ENCODE results near the gene ARHGAP8. TPM values are rescaled to one million over a fixed set of nuclear protein-coding genes. Genes with fewer than 3 reads are reported as not detected.
A peak's percentile ranks its signal among the peaks of the same experiment; 100 is the strongest.
"Not testable (repeated sequence)": the region's sequence is repeated elsewhere in the genome, so short reads cannot be mapped to it uniquely, and the experiment has no call there.

ARHGAP8 gene
- total RNA-seq, 2 donors from 2014 or later: 35.3 to 57.3 TPM

DNA sequence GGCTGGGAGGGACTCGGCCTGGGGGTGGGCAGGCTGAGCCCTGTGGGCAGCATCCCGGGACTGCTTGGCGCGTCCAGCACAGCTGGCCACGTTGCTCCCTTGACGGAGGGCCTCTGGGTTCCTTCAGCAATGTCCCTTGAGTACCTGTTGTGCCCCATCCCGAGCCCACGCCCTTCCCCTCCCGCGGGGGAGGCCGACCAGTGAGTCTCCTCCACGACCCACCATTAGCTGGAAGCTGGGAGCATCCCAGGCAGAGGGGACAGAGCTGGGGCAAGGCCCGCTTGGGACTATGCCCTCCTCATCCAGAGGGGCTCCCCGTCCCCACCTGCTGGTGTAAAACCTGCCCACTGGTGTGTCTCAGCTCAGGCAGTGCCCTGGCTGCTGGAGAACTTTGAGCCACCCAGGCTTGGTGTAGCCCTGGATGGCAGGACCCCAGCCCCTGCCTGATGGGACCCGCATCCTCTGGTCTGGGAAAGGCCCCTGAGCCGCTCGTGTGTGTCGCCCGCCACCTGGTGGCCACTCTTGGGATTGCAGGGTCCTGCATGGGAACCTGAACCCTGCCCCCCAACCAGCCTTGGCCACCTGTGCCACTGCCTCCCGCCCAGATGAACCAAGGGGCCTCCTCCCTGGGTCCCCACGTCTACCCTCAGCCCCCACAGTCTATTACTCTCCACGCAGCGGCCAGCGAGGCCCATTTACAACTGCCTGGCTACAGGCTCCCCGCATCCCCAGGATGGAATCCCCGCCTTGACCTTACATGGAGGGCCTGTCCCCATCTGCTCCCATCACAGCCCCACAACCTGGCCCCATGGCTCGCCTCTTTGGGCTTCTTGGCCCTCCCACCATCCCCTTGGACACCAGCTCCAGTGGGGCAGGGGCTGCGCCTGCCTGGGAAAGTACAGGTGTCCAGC, 16.6 kb upstream of the ARHGAP8 start:
- DNase-seq (peak in 1 of 2 donors; percentile 90), ATAC-seq (peak; percentile 49)
- intact Hi-C loops (cut with DNase I, micrococcal nuclease): loop anchor here (5.0 kb wide), 1 partner anchor 38 kb away; no protein-coding TSS in a partner anchor

DNA sequence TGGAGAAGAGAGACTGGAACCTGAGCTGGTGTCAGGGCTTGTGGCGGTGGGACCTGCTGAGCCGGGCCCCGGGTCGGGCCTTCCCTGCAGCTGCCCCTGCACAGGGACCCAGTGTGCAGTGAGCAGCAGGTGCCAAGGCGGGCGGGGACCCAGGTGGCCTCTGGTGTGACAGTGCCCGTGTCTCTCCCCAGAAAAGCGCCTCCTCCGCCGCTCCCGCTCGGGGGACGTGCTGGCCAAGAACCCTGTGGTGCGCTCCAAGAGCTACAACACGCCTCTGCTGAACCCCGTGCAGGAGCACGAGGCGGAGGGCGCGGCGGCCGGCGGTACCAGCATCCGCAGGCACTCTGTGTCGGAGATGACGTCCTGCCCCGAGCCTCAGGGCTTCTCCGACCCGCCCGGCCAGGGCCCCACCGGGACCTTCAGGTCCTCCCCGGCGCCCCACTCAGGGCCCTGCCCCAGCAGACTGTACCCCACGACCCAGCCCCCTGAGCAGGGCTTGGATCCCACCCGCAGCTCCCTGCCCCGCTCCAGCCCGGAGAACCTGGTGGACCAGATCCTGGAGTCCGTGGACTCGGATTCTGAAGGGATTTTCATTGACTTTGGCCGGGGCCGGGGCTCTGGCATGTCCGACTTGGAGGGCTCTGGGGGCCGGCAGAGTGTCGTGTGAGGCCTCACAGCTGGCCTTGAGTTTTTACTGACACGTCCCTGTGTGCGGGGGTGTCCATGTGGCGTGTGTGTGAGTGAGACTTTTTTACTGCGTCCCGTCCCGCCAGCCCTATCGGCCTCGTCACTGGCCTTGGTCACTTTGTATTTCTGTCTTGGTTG, 15.6 kb upstream of the ARHGAP8 start:
- DNase-seq (peak in 1 of 2 donors; percentile 34), ATAC-seq (peak; percentile 16)
- intact Hi-C loops (cut with DNase I, micrococcal nuclease): loop anchor here (5.0 kb wide), 1 partner anchor 39 kb away; no protein-coding TSS in a partner anchor

DNA sequence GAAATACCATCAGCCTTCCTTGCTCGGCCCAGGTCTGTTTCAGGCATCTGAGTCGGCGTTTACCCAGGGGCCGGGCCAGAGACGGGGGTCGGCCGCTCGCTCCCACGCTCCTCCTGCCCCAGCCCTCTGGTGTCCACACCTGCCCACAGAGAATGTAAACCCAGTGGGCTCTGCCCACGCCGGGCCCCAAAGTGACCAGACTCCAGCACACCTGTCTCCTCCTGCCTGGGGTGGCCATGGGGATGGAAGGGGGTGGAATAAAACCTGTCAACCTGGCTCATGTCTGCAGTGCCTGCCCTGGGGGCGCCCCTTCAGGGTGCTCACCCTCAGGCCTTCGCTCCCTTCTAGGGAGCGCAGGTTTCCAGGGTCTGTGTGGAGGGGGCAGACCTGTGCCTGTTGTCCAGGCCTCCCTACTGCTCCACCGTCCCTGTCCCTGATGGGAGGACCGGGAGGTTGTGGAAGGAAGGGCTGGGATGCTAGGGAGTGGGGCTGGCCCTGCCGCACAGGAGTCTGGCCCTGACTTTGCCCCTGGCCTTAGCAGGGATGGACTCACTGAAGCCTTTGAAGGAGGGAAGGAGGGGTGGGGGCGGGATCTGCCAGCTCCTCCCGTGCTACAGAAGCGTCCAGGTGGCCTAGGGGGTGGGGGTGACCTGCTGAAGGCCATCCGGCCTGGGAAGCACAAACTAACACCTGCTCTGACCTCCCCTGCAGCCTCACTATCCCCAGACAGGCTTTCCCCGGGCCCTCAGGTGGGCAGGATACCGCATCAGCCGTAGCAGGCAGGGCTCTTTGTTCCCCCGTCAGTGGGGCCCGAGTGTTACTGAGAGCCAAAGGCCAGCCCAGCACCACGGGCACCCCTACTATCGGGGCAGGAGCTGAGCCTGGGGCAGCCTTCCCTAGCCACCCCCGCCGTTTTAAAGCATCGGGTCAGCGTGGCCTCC, 14.7 kb upstream of the ARHGAP8 start:
- ATAC-seq: peak; percentile 3
- intact Hi-C loops (cut with DNase I, micrococcal nuclease): loop anchor here (5.0 kb wide), 1 partner anchor 40 kb away; no protein-coding TSS in a partner anchor
- peak in 1 of 2 donors; percentile 16 for DNase-seq

DNA sequence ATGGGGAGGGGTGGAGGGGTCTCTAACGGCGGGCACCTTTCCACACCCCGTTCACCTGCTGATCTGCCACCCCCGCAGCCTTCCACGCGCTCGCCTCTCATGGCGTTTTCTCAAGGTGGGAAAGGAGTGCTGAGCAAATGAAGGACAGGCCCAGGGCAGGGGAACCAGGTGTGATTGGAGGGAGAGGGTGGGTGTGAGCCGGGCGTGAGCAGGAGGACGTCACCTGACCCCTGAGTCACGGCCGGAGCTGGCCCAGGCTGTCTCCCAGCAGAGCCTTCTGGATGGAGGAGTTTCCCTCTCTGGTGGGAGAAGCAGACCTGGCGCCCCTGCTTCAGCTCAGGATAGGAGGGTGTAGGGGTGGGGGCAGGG, 14.0 kb upstream of the ARHGAP8 start:
- intact Hi-C loops (cut with DNase I, micrococcal nuclease): loop anchor here (5.0 kb wide), 1 partner anchor 41 kb away; no protein-coding TSS in a partner anchor
- ATAC-seq: peak; percentile 58
- DNase-seq: peak; percentile 58 to 76

DNA sequence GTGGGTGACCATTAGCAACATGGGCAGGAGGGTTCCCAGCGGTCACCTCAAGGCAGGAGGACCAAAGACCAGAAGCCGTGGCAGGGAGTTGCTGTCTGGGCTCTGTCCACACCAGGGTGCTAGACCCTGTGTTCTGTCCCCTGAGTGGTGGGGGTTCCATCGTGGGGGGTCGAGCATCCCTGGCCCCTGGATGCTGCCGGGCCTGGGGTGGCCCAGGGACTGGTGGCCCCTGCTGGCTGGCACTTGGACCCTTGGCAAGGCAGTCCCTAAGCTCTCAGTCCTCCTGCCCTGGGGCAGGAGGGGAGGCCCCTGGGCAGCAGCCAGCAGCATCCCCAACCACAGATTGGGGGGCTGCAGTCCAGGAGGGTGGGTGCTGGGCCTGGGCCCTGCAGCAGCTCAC, 13.4 kb upstream of the ARHGAP8 start:
- DNase-seq: no peak
- intact Hi-C loops (cut with DNase I, micrococcal nuclease): loop anchor here (5.0 kb wide), 1 partner anchor 42 kb away; no protein-coding TSS in a partner anchor
- ATAC-seq: no peak

DNA sequence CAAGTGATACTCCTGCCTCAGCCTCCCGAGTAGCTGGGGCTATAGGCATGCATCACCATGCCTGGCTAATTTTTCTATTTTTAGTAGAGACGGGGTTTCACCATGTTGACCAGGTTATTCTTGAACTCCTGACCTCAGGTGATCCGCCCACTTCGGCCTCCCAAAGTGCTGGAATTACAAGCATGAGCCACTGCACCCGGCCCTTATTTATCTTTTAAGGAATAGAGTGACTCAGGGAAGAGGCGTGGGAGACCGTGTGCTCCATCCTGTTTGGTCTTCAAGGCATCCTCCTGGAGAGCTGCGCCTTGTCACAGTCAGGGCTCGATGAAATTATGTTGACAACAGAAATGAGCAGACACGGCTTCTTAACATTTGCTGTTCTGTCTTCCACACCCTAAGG, 12.7 kb upstream of the ARHGAP8 start:
- intact Hi-C loops (cut with DNase I, micrococcal nuclease): loop anchor here (5.0 kb wide), 1 partner anchor 42 kb away; no protein-coding TSS in a partner anchor
- ATAC-seq: not testable (repeated sequence)
- DNase-seq: peak in 1 of 2 donors; percentile 13

DNA sequence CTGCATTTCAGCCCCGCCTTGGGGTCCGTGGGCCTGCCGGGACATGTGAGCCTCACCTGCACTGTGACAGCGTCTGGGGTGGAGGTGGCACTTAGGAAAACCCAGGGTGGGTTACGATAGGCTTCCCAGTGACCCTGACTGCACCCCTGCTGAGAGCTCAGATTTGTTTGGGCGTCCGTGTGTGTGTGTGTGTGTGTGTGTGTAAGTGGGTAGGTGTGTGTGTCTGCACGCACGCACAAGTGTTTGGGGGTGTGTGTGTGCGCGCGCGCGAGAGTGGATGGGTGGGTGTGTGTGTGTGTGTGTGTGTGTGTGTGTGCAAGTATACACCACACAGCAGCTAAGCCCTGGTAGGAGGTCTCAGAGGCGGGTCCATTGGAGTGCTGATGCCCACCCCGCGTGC, 12.1 kb upstream of the ARHGAP8 start:
- ATAC-seq (no peak), DNase-seq (no peak)
- intact Hi-C loops (cut with DNase I, micrococcal nuclease): no loop called here

DNA sequence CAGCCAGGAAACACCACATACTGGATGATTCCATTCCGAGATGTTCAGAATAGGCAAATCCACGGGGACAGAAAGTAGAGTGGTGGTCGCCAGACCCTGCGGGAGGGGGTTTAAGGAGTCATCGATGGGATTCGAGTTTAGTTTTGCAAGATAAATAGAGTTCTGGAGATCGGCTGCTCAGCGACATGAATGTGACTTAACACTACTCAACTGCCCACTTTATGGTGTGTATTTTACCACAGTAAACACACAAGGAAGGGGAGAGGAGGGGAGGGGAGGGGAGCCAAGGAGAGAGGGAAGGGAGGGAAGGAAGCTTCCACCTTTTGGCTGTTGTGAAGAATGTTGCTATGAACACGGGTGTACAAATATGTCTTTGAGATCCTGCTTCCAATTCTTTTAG, 10.4 kb upstream of the ARHGAP8 start:
- peak in 1 of 2 donors; percentile 44 for DNase-seq
- peak; percentile 56 for ATAC-seq
- intact Hi-C loops (cut with DNase I, micrococcal nuclease): no loop called here

DNA sequence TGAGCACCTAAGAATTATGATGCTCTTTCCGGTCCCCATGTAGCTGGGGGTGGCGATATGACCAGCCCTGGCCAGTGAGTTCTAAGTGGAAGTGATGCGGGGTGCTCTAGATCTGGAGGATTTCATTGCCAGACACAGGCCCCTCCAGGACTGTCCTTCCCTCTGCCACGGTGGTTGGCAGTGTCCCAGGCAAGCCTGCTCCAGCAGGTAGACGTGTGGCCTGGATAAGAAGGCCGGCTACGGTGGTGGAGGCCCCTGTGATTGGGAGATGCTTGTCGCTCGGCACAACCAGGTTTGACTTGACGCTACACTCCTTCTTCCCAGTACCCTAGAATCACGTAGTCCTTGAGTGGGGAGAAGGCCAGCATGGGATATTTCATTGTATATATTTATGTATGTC, 9.1 kb upstream of the ARHGAP8 start:
- intact Hi-C loops (cut with DNase I, micrococcal nuclease): no loop called here
- no peak for ATAC-seq
- DNase-seq: peak in 1 of 2 donors; percentile 34

DNA sequence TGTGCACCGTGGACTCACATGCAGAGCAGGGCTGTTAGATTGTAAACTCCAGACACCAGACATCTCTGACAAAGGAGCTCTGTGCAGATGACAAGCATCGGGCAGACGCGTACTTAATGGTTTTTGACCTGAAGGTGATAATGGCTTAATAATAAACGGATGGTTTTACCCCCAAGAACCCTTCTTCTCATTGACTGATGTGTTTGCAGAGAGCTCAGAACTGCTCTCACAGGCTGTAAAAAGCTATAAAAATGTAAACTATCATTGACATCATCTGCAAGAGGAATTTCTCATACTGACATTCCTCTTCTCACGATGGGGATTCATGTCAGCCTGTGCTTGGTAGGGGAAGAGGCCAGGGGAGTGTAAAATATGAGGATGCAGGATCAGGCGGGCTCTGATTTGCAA, 8.6 kb upstream of the ARHGAP8 start:
- intact Hi-C loops (cut with DNase I, micrococcal nuclease): no loop called here

DNA sequence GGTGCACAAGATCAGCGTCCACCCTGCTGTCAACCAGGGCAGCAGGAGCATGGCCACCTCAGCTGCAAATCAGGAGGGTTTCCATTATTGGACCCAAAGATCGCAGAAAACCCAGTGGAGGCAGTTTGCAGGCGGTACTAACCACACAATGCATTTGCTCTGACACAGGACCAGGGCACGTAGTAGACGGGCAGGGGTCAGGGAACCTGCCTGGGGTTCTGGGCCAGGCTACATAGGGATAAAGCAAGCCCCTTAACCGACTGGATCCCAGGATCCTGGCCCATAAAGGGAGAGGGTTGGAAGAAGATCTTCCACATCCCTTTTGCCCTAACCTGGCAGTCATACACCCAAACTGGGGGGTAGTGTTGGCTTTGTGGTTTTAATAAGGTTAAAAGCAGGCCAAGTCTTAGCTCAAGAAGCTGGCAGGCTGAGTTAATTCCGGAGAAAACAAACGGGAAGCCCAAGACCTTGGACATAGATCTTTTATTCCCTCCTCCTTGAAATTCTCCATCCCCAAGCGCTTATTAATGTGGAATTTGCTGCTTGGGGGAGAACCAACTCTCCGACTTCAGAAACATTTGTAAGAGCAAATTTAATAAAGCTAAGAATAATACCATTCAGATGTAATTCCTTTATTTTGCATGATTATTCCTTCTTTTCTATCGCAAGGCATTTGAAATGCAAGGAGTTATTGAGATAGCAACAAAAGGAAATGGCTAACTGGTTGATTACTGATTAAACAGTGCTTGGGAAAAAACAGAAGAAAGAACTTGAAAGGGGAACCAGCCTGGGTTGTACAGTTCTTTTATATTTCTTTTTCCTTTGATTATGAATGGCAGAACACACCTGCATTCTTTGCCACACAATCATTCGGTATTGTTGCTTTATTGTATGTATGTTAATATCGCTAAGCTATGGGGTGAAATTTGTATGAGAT, 6.3 kb upstream of the ARHGAP8 start:
- intact Hi-C loops (cut with DNase I, micrococcal nuclease): no loop called here
- DNase-seq (no peak), ATAC-seq (peak; percentile 23)

More for the DNA sequence above, 8.6 kb upstream of the ARHGAP8 start:
- ATAC-seq: no peak
- no peak for DNase-seq

DNA sequence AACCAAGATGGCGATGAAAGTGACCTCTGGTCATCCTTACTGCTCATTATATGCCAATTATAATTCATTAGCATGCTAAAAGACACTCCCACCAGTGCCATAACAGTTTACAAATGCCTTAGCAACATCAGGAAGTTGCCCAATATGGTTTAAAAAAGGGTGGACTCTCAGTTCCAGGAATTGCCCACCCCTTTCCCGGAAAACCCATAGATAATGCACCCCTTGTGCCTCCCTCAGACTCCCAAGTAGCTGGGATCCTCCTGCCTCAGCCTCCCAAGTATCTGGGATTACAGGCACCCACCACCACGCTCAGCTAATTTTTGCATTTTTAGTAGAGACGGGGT, 4.6 kb upstream of the ARHGAP8 start:
- ATAC-seq; DNase-seq; intact Hi-C loops (cut with DNase I, micrococcal nuclease): not testable (repeated sequence)

DNA sequence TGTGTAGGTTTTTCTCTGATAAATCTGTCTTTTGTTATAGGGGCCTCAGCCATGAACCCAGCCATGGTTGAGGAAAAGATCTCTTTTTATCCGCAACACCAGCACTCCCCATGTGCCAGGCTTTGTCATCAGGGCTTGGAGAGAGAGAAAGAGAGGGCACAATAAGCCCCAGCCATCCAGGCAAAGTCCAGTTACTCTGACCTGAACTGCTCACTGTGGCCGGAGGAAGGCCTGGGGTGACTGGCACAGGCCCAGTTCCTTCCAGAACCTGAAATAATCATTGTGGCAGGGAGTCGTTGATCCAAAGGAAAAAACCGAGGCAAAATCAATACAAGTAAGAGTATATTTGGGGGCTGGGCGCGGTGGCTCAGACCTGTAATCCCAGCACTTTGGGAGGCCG, 3.9 kb upstream of the ARHGAP8 start:
- DNase-seq: no peak
- no peak for ATAC-seq

DNA sequence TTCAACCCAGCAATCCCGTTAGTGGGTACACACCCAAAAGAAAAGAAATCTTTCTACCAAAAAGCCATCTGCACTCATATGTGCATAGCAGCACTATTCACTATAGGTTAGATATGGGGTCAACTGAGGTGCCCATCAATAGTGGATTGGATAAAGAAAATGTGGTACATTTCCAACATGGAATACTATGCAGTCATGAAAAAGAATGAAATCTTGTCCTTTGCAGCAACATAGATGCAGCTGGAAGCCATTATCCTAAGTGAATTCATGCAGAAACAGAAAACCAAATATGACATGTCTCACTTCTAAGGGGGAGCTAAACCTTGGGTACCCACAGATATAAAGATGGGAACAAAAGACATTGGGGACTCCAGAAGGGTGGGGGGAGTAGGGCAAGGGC, 1.9 kb upstream of the ARHGAP8 start:
- DNase-seq (no peak), ATAC-seq (no peak)
- intact Hi-C loops (cut with DNase I, micrococcal nuclease): no loop called here

More for the DNA sequence above, 3.9 kb upstream of the ARHGAP8 start:
- intact Hi-C loops (cut with DNase I, micrococcal nuclease): no loop called here

DNA sequence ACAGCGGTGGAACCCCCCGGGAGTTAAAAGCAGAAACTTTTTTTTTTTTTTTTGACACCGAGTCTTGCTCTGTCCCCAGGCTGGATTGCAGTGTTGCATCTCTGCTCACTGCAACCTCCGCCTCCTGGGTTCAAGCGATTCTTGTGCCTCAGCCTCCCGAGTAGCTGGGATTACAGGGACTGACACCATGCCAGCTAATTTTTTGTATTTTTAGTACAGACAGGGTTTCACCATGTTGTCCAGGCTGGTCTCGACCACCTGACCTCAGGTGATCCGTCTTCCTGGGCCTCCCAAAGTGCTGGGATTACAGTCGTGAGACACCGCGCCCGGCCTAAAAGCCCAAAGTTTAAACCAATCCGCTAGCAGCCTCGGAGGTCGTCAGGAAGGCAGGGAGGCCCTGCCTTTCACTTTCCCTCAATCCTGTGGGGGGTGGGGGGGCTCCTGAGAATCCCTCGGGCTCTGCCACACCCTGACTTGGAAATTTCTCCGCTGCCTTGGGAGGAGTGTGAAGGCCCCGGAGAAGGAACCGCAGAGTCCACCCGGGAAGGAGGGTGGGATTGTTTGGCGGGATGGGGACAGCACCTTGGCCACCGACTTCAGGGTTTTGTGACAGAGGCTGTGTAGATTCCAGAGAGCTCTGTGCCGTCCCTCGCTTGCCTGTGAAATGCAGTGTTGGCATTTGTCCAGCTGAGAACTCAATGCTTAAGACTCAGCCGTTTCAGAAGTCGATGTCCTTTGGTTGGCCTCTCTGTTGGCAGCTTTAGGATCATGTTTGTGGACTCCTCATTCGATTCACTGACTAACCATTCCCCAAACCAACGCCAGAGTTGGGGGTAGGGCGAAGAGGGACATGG, 1.0 kb downstream of the ARHGAP8 start:
- DNase-seq: peak in 1 of 2 donors; percentile 32
- intact Hi-C loops (cut with DNase I, micrococcal nuclease): no loop called here
- peak; percentile 6 for ATAC-seq

DNA sequence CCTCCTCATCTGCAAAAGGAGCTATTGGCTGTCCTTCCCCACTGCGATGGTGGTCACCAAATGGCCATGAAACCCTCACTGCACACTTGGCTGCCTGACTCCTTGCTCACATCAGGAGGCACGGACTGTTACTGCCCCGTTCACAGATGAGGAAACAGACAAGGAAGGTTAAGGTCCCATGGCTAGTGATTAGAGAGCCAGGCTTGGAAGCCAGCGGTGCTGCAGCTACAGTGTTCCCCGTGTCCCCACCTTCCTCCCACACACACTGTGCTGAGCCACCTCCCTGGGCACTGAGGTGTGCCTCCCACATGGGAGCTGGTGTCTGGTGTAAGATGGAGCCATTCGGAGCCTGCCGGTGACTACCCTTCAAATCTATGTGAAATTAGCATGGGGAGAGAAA, 2.6 kb downstream of the ARHGAP8 start:
- intact Hi-C loops (cut with DNase I, micrococcal nuclease): no loop called here
- ATAC-seq (peak; percentile 57), DNase-seq (peak; percentile 42 to 65)
